GM12878 (cell line): ENCODE measurements around the gene PRKCZ. TPM values are rescaled to one million over a fixed set of nuclear protein-coding genes. Genes with fewer than 3 reads are reported as not detected.

Experiments
- ATAC-seq: fragments of 200-7000 bp; cut with Tn5 transposase; 3 replicates; pipeline ENCODE4 v1.9.1; 2020; ENCODE audit warnings: mild to moderate bottlenecking, moderate library complexity
- BruUV-seq: library from RNA; stranded (reverse); fragments of 400-500 nt; replicated peaks from 2 replicates; lab custom pipeline; 2021; lab: Mats Ljungman, UMichigan
- CTCF ChIA-PET: fragments of 300-600 bp; sonication (Branson Sonifier 250); formaldehyde crosslinking; extraction: SDS; loops from one replicate; lab custom pipeline; 2021; ENCODE audit warnings: inconsistent platforms; lab: Yijun Ruan, JAX
- POLR2A ChIA-PET: fragments of 350-600 bp; formaldehyde crosslinking; extraction: SDS; loops from one replicate; lab custom pipeline; 2021; ENCODE audit warnings: inconsistent platforms; lab: Charles Lee
- RAD21 ChIA-PET: fragments of 300-600 bp; sonication (Branson Sonifier 250); formaldehyde crosslinking; loops from one replicate; lab custom pipeline; 2023; ENCODE audit warnings: antibody characterized with exemption; ENCODE audit not compliant: unreplicated experiment; lab: Charles Lee
- SMC1A ChIA-PET: fragments of 300-600 bp; sonication (Branson Sonifier 250); formaldehyde crosslinking; loops from one replicate; lab custom pipeline; 2023; ENCODE audit not compliant: unreplicated experiment, uncharacterized antibody; lab: Charles Lee
- DNase-seq: peaks from one replicate; pipeline ENCODE4 v3.0.0-alpha.2; 2011; ENCODE audit warnings: low read depth, low spot score
- FAIRE-seq: peaks from 3 replicates; lab custom pipeline; 2011; peaks lifted over from hg19 to GRCh38; lab: Jason Lieb, UNC
- H2AFZ ChIP-seq: 2 replicates; pipeline ENCODE4 v1.6.0; 2011; ENCODE audit warnings: low read depth, low read length, control low read depth; ENCODE audit not compliant: control insufficient read depth
- H3K27ac ChIP-seq: 2 replicates; pipeline ENCODE4 v1.5.1; 2011; ENCODE audit warnings: control low read depth; ENCODE audit not compliant: control insufficient read depth, insufficient read depth
- H3K27me3 ChIP-seq, 2 experiments: replicated peaks in 1 of 2; 2 replicates each; pipeline versions ENCODE4 v1.6.0 to v1.6.1; 2011; ENCODE audit warnings: low read length in 1 of 2; ENCODE audit not compliant: control insufficient read depth in 2 of 2, insufficient read depth in 2 of 2
- H3K36me3 ChIP-seq, 2 experiments: 2 replicates each; pipeline ENCODE4 v1.5.1; 2011; ENCODE audit warnings: low read length in 1 of 2; ENCODE audit not compliant: control insufficient read depth in 2 of 2, insufficient read depth in 2 of 2
- H3K4me1 ChIP-seq: 2 replicates; pipeline ENCODE4 v1.6.1; 2011; ENCODE audit warnings: mild to moderate bottlenecking, low read length, moderate library complexity, mixed read lengths; ENCODE audit not compliant: control insufficient read depth, insufficient read depth
- H3K4me2 ChIP-seq: 2 replicates; pipeline ENCODE4 v1.6.0; 2011; ENCODE audit warnings: control low read depth; ENCODE audit not compliant: control insufficient read depth, insufficient read depth
- H3K4me3 ChIP-seq: fragments of 200-600 bp; sonication (generic); 2 replicates; pipeline ENCODE4 v1.5.1; 2016
- H3K79me2 ChIP-seq: 2 replicates; pipeline ENCODE4 v1.6.0; 2011; ENCODE audit warnings: low read length; ENCODE audit not compliant: control insufficient read depth, insufficient read depth
- H3K9ac ChIP-seq: 2 replicates; pipeline ENCODE4 v1.8.0; 2011; ENCODE audit warnings: low read length, control low read depth, mixed read lengths; ENCODE audit not compliant: control insufficient read depth, insufficient read depth
- H3K9me3 ChIP-seq: replicated peaks from 3 replicates; pipeline ENCODE4 v1.5.1; 2011; ENCODE audit warnings: mild to moderate bottlenecking, low read length; ENCODE audit not compliant: control insufficient read depth, insufficient read depth
- H4K20me1 ChIP-seq: 2 replicates; pipeline ENCODE4 v1.6.0; 2011; ENCODE audit not compliant: control insufficient read depth, insufficient read depth
- DPF2 ChIP-seq: fragments of 450-650 bp; IDR thresholded peaks from 2 replicates; pipeline ENCODE4 v1.6.1; 2017; ENCODE audit warnings: mild to moderate bottlenecking
- EED ChIP-seq: sonication (generic); IDR thresholded peaks from 2 replicates; pipeline ENCODE4 v1.6.1; 2016; ENCODE audit warnings: antibody characterized with exemption, low read depth
- EP300 ChIP-seq, 2 experiments: fragments of 150-350 bp in 1 of 2; IDR thresholded peaks; 2 replicates each; pipeline ENCODE4 v1.6.1; 2011 to 2012; ENCODE audit warnings: low read depth in 2 of 2, low read length in 2 of 2, borderline replicate concordance in 1 of 2, improper control_type of control experiment in 1 of 2, inconsistent platforms in 1 of 2; ENCODE audit not compliant: control insufficient read depth in 1 of 2
- FOXK2 ChIP-seq: fragments of 450-650 bp; IDR thresholded peaks from 2 replicates; pipeline ENCODE4 v1.6.1; 2017; ENCODE audit warnings: mild to moderate bottlenecking, moderate library complexity
- GABPA ChIP-seq: IDR thresholded peaks from 2 replicates; pipeline ENCODE4 v1.6.1; 2014; ENCODE audit warnings: antibody characterized with exemption, low read depth, mild to moderate bottlenecking, inconsistent platforms
- MLLT1 ChIP-seq: fragments of 450-650 bp; IDR thresholded peaks from 2 replicates; pipeline ENCODE4 v1.6.1; 2016; ENCODE audit warnings: mild to moderate bottlenecking
- POLR2AphosphoS5 ChIP-seq: IDR thresholded peaks from 2 replicates; pipeline ENCODE4 v1.6.1; 2011; ENCODE audit warnings: mild to moderate bottlenecking, low read length, inconsistent platforms
- PRDM15 ChIP-seq: fragments of 450-650 bp; formaldehyde crosslinking; IDR thresholded peaks from 2 replicates; pipeline ENCODE4 v1.4.0; 2020; ENCODE audit warnings: mild to moderate bottlenecking, moderate library complexity
- TCF7 ChIP-seq: IDR thresholded peaks from 2 replicates; pipeline ENCODE4 v1.6.1; 2014; ENCODE audit warnings: antibody characterized with exemption, borderline replicate concordance
- ZBTB33 ChIP-seq: fragments of 450-650 bp; IDR thresholded peaks from 2 replicates; pipeline ENCODE4 v1.6.1; 2017; ENCODE audit warnings: mild to moderate bottlenecking
- ZBTB40 ChIP-seq: fragments of 450-650 bp; IDR thresholded peaks from 2 replicates; pipeline ENCODE4 v1.6.1; 2016; ENCODE audit warnings: mild to moderate bottlenecking, moderate library complexity, borderline replicate concordance
- ZNF24 ChIP-seq: fragments of 450-650 bp; IDR thresholded peaks from 2 replicates; pipeline ENCODE4 v1.6.1; 2017; ENCODE audit warnings: antibody characterized with exemption, mild to moderate bottlenecking
- WGBS: methylation state at CpG from one replicate; pipeline ENCODE4 v1.1.6; 2016; ENCODE audit warnings: low lambda C conversion rate; ENCODE audit not compliant: insufficient replicate concordance, insufficient coverage; ENCODE audit errors: missing lambda C conversion rate; 5-methylcytosine and 5-hydroxymethylcytosine counted together
- in situ Hi-C: fragments of 300-500 bp; cut with MboI; formaldehyde crosslinking; loops from 9 replicates; pipeline ENCODE4 v1.14.3; 2018; ENCODE audit warnings: mixed read lengths
- intact Hi-C: fragments of 100-400 bp; cut with micrococcal nuclease; formaldehyde crosslinking; loops from one replicate; pipeline ENCODE4 v1.14.2; 2022; ENCODE audit not compliant: unreplicated experiment
- polyA plus RNA-seq, 11 experiments: library from polyadenylated mRNA; depleted of rRNA in 4 of 11; unstranded in 6 of 11; stranded (reverse) in 5 of 11; fragments of >200 nt; fragmentation: Nextera tagmentation in 4 of 11; fragmentation: Illumina TruSeq in 1 of 11; extraction: Ambion mirVana in 4 of 11; extraction: Trizol in 1 of 11; gene quantifications; 1 replicate in 1 of 11; 2 replicates in 10 of 11; pipeline versions ENCODE4 v1.2.1 to v1.2.3, GENCODE V29; 2011 to 2016; ENCODE audit warnings: inconsistent platforms in 2 of 11, missing spikeins in 2 of 11, low read depth in 1 of 11
- total RNA-seq, 4 experiments: library from RNA; depleted of rRNA in 3 of 4; stranded (reverse); fragments of >200 nt in 3 of 4; fragmentation: Illumina TruSeq in 1 of 4; extraction: Trizol in 1 of 4; gene quantifications; 2 replicates each; pipeline versions ENCODE4 v1.2.1 to v1.2.3, GENCODE V29; 2013 to 2021

The PRKCZ gene
- total and polyA plus RNA-seq, 10 of the 15 experiments (the other 5 are each of a cell fraction or from before 2014, with no cell fraction given) = 0.05 to 1.9 (median 0.64) TPM; not detected in 1

GRCh38 chr1:2020310-2020655 is 29.9 kb upstream of the PRKCZ start:
- Histone ChIP-seq H3K4me1 (no peaks in the 10 kb centered on the region), H4K20me1 (no peaks in the 10 kb centered on the region), H3K9me3 (no peaks in the 10 kb centered on the region), H3K4me2 (no peak overlapping the region), H3K27me3 (peaks cover 3% of the 10 kb centered on the region in 2 experiments; a peak in 2 of 4 replicates), H3K4me3 (no peak overlapping the region), H2AFZ (no peak overlapping the region), H3K36me3 (no peaks in the 10 kb centered on the region), H3K9ac (no peak overlapping the region), H3K79me2 (no peaks in the 10 kb centered on the region), H3K27ac (no peak overlapping the region)
- in situ Hi-C loops = no loop called here
- ChIA-PET RAD21 (no interaction called here), SMC1A (no interaction called here), POLR2A (no interaction called here), CTCF (no interaction called here)
- no peak for DNase-seq
- BruUV-seq = no TSS peak
- WGBS = 40% methylated on average over 11 of the region's 11 CpGs
- no peak for ATAC-seq
- FAIRE-seq = no peak
- intact Hi-C loops = no loop called here
- TF ChIP-seq ZBTB40 = no peak
- no peak for TF ChIP-seq FOXK2
- no peak for TF ChIP-seq POLR2AphosphoS5
- TF ChIP-seq ZBTB33 = no peak
- no peak for TF ChIP-seq MLLT1
- TF ChIP-seq TCF7 = no peak
- TF ChIP-seq PRDM15 = no peak
- no peak for TF ChIP-seq EP300 (IDR thresholded peaks at IDR 0.05; ENCODE audit: borderline replicate concordance in 1 of 2, control insufficient read depth in 1 of 2, low read depth in 2 of 2, low read length in 2 of 2)
- TF ChIP-seq DPF2 = no peak
- no peak for TF ChIP-seq EED
- TF ChIP-seq GABPA = no peak
- no peak for TF ChIP-seq ZNF24
